ENCODE measurements around the gene BHLHA9.

DNA sequence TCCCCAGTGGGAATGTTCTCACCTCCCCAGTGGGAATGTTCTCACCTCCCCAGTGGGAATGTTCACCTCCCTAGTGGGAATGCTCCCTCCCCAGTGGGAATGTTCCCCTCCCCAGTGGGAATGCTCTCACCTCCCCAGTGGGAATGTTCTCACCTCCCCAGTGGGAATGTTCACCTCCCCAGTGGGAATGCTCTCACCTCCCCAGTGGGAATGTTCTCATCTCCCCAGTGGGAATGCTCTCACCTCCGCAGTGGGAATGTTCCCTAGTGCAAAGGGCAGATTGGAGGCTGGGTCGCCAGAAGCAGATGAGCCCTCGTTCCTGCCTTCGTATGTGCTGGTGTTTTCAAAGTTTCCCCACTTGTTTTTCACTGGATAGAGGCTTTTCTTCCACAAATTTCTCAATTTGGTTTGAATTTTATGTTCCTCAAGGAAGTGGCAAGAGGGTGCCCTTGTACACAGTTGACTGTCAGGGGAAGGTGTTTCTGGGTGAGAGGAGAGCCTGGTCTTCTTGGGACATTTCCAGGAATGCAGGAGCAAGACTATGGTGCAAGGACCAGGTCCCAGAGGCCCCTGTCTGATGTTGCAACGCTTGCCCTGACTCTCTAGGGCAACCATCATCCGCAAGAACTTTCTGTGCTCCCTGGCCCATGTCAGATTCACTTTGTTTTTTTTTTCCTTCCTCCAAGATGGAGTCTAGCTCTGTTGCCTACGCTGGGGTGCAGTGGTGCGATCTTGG, 43.2 kb downstream of the BHLHA9 start:
- TF ChIP-seq, protein P1, sequence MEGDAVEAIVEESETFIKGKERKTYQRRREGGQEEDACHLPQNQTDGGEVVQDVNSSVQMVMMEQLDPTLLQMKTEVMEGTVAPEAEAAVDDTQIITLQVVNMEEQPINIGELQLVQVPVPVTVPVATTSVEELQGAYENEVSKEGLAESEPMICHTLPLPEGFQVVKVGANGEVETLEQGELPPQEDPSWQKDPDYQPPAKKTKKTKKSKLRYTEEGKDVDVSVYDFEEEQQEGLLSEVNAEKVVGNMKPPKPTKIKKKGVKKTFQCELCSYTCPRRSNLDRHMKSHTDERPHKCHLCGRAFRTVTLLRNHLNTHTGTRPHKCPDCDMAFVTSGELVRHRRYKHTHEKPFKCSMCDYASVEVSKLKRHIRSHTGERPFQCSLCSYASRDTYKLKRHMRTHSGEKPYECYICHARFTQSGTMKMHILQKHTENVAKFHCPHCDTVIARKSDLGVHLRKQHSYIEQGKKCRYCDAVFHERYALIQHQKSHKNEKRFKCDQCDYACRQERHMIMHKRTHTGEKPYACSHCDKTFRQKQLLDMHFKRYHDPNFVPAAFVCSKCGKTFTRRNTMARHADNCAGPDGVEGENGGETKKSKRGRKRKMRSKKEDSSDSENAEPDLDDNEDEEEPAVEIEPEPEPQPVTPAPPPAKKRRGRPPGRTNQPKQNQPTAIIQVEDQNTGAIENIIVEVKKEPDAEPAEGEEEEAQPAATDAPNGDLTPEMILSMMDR (IDR thresholded peaks at IDR 0.05; ENCODE audit: low read depth, low read length) = no peak
- no peak for TF ChIP-seq EZH2phosphoT487 (IDR thresholded peaks at IDR 0.05; ENCODE audit: low read depth)
